Stomach (tissue), 9 donors: ENCODE measurements around the gene TMEM129. TPM values are rescaled to one million over a fixed set of nuclear protein-coding genes. Genes with fewer than 3 reads are reported as not detected.

Source experiments
- DNase-seq, 2 donors: peaks; one replicate each; pipeline versions ENCODE4 v3.0.0 to v3.0.0-alpha.2; 2013 to 2019
- H3K27ac ChIP-seq, 5 donors: fragments of 200-600 bp in 4 of 5; sonication (generic) in 4 of 5; one replicate each; pipeline ENCODE4 v1.5.1; 2013 to 2019; ENCODE audit warnings: mild to moderate bottlenecking in 1 of 5, moderate library complexity in 1 of 5
- H3K27me3 ChIP-seq, 3 donors: fragments of 200-600 bp; sonication (generic); one replicate each; pipeline ENCODE4 v1.5.1; 2017 to 2019; ENCODE audit warnings: mixed run types in 1 of 3
- H3K36me3 ChIP-seq, 4 donors: fragments of 200-600 bp; sonication (generic); 1 replicate in 3 of 4; 2 replicates in 1 of 4; pipeline ENCODE4 v1.5.1; 2016 to 2019
- H3K4me1 ChIP-seq, 4 donors: fragments of 200-600 bp; sonication (generic); one replicate each; pipeline ENCODE4 v1.5.1; 2016 to 2019
- H3K4me3 ChIP-seq, 4 donors: fragments of 200-600 bp; sonication (generic) in 3 of 4; one replicate each; pipeline ENCODE4 v1.5.1; 2016 to 2019; ENCODE audit warnings: mild to moderate bottlenecking in 1 of 4
- H3K9me3 ChIP-seq, 4 donors: fragments of 200-600 bp; sonication (generic); one replicate each; pipeline ENCODE4 v1.5.1; 2016 to 2019
- CTCF ChIP-seq, 7 experiments: fragments of 450-650 bp in 4 of 7; fragments of 200-600 bp in 3 of 7; sonication (generic) in 3 of 7; IDR thresholded peaks; one replicate each; pipeline ENCODE4 v1.5.1; 2016 to 2019; ENCODE audit warnings: antibody characterized with exemption in 7 of 7, control low read depth in 2 of 7, mild to moderate bottlenecking in 1 of 7
- EP300 ChIP-seq: sonication (generic); formaldehyde crosslinking; IDR thresholded peaks from one replicate; pipeline ENCODE4 v1.6.1; 2017; ENCODE audit warnings: antibody characterized with exemption
- POLR2A ChIP-seq, 4 donors: fragments of 450-650 bp; IDR thresholded peaks; one replicate each; pipeline ENCODE4 v1.6.1; 2016; ENCODE audit warnings: antibody characterized with exemption in 4 of 4, control low read depth in 2 of 4, mild to moderate bottlenecking in 1 of 4, moderate library complexity in 1 of 4
- POLR2AphosphoS5 ChIP-seq, 3 donors: sonication (generic); formaldehyde crosslinking; IDR thresholded peaks; one replicate each; pipeline ENCODE4 v1.6.1; 2016; ENCODE audit warnings: antibody characterized with exemption in 3 of 3
- WGBS, 5 donors: extraction: QIAGEN DNeasy Blood & Tissue Kit in 3 of 5; methylation state at CpG; one replicate each; pipeline versions ENCODE4 v1.1.5 to v1.1.7; 2013 to 2018; 5-methylcytosine and 5-hydroxymethylcytosine counted together
- intact Hi-C: fragments of 100-400 bp; cut with DNase I; formaldehyde crosslinking; loops from one replicate; pipeline ENCODE4 v1.15.1; 2023; ENCODE audit warnings: low total_unique reads
- polyA plus RNA-seq, 3 donors: library from polyadenylated mRNA; stranded (reverse); fragments of 200-250 nt; gene quantifications; one replicate each; pipeline ENCODE4 v1.2.3, GENCODE V29; 2013
- total RNA-seq, 5 donors: library from RNA; depleted of rRNA; stranded (reverse); fragments of >200 nt; gene quantifications; one replicate each; pipeline versions ENCODE4 v1.1.0 to v1.2.3, GENCODE V29; 2014 to 2016
- donor health status: healthy with polysubstance abuse.
- donor health status: Bipolar disorder and iron deficiency.
- donor health status: healthy.

TMEM129 gene
- total and polyA plus RNA-seq, 8 donors, result 9.9 to 171 (median 24.8) TPM

- Histone ChIP-seq H3K27me3 (peaks cover 0 to 59% (median 16%) of the 10 kb centered on the region in 3 donors), H3K4me3 (no peak overlapping the region), H3K27ac (no peak overlapping the region), H3K4me1 (peaks cover 17 to 36% (median 26%) of the 10 kb centered on the region in 4 donors), H3K36me3 (no peaks in the 10 kb centered on the region), H3K9me3 (no peaks in the 10 kb centered on the region)
- intact Hi-C loops, result no loop called here
- DNase-seq, result no peak
- TF ChIP-seq EP300 (no peak), POLR2A (IDR thresholded peaks at IDR 0.05) (no peak), CTCF (IDR thresholded peaks at IDR 0.05) (no peak), POLR2AphosphoS5 (IDR thresholded peaks at IDR 0.05) (no peak)
- WGBS, 5 donors, result 80 to 86% (median 85%) methylated on average over 13 to 20 of the region's 20 CpGs
These were observed 41.3 kb upstream of the TMEM129 start for GRCh38 chr4:1762264-1763010.

- intact Hi-C loops, result no loop called here
- Histone ChIP-seq H3K9me3 (no peaks in the 10 kb centered on the region), H3K36me3 (no peaks in the 10 kb centered on the region), H3K4me1 (peaks cover 11 to 26% (median 17%) of the 10 kb centered on the region in 4 donors), H3K4me3 (no peak overlapping the region), H3K27me3 (peaks cover 0 to 47% (median 5%) of the 10 kb centered on the region in 3 donors), H3K27ac (no peak overlapping the region)
- 42 to 66% (median 47%) methylated on average over 14 to 32 of the region's 32 CpGs for WGBS, 5 donors
- TF ChIP-seq POLR2A (IDR thresholded peaks at IDR 0.05), result no peak
- no peak for TF ChIP-seq EP300
- TF ChIP-seq POLR2AphosphoS5 (IDR thresholded peaks at IDR 0.05), result no peak
- no peak for TF ChIP-seq CTCF (IDR thresholded peaks at IDR 0.05)
- DNase-seq, result no peak
These were observed 40.1 kb upstream of the TMEM129 start for GRCh38 chr4:1761130-1761689.

- WGBS, 5 donors, result 43 to 60% (median 50%) methylated on average over 13 to 25 of the region's 25 CpGs
These were observed 39.5 kb upstream of the TMEM129 start for GRCh38 chr4:1760521-1761071.

More at GRCh38 chr4:1760521-1761071, 39.5 kb upstream of the TMEM129 start:
- peaks cover 11 to 20% (median 14%) of the 10 kb centered on the region in 4 donors for H3K4me1 ChIP-seq
- no peak for TF ChIP-seq POLR2AphosphoS5 (IDR thresholded peaks at IDR 0.05)
- TF ChIP-seq POLR2A (IDR thresholded peaks at IDR 0.05), result no peak
- no peak for TF ChIP-seq CTCF (IDR thresholded peaks at IDR 0.05)
- TF ChIP-seq EP300, result no peak
- no peaks in the 10 kb centered on the region for H3K36me3 ChIP-seq
- no peak overlapping the region for H3K4me3 ChIP-seq
- H3K9me3 ChIP-seq, result no peaks in the 10 kb centered on the region
- H3K27ac ChIP-seq, result no peak overlapping the region
- peaks cover 0 to 41% (median 5%) of the 10 kb centered on the region in 3 donors for H3K27me3 ChIP-seq
- intact Hi-C loops, result no loop called here
- DNase-seq, result no peak
